ENCODE measurements around the gene SRSF4. TPM values are rescaled to one million over a fixed set of nuclear protein-coding genes. Genes with fewer than 3 reads are reported as not detected.

The SRSF4 gene
- total and polyA plus RNA-seq, 9 of the 15 experiments (the other 6 are each of a cell fraction or from before 2014, with no cell fraction given), result 15.9 to 132 (median 82.0) TPM

DNA sequence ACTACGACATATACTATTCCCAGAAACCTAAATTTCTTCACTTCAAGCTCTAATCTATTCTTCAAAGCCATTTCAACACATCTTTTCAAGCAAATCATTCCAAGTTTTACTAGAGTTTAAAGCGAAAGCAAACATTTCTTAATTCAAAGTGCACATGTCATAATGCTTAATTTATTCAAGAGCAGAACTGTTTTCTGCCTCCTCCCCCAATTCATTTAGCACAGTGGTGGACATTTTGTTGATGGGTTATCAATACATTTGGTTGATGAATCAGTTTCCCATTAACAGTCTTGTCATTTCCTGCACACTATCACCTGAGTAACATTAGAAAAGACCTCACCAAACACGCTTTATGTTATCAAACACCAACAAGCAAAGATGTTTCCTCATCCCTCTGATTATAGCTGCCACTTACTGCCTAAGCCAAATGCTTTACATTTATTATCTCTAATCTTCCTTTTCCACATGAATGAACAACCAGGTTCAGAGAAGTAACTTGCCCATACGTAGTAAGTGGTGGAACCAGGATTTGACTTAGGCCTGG is 2.0 kb downstream of the SRSF4 start (continued):
- TF ChIP-seq, protein P1, sequence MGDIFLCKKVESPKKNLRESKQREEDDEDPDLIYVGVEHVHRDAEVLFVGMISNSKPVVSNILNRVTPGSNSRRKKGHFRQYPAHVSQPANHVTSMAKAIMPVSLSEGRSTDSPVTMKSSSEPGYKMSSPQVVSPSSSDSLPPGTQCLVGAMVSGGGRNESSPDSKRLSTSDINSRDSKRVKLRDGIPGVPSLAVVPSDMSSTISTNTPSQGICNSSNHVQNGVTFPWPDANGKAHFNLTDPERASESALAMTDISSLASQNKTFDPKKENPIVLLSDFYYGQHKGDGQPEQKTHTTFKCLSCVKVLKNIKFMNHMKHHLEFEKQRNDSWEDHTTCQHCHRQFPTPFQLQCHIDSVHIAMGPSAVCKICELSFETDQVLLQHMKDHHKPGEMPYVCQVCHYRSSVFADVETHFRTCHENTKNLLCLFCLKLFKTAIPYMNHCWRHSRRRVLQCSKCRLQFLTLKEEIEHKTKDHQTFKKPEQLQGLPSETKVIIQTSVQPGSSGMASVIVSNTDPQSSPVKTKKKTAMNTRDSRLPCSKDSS (IDR thresholded peaks at IDR 0.05; ENCODE audit: low read depth, partially characterized antibody), result no peak
- TF ChIP-seq ZNF75A (CRISPR knock-in tag; IDR thresholded peaks at IDR 0.05) (no peak), CBX3 (IDR thresholded peaks at IDR 0.05; ENCODE audit: borderline replicate concordance in 1 of 2, low read length in 2 of 2) (no peak), TCF3 (CRISPR knock-in tag; IDR thresholded peaks at IDR 0.05) (peak; percentile 85), RFX1 (IDR thresholded peaks at IDR 0.05) (no peak), MAZ (CRISPR knock-in tag; conservative IDR thresholded peaks at IDR 0.05 in 1 of 2, IDR thresholded peaks at IDR 0.05 in 1 of 2) (no peak), XRCC5 (IDR thresholded peaks at IDR 0.05; ENCODE audit: low read depth, low read length) (no peak), BRD9 (IDR thresholded peaks at IDR 0.05; ENCODE audit: low read depth, partially characterized antibody) (peak; percentile 66), KDM2B (CRISPR knock-in tag; IDR thresholded peaks at IDR 0.05) (no peak), POLR2B (IDR thresholded peaks at IDR 0.05; ENCODE audit: low read depth, partially characterized antibody) (peak; percentile 31), ZFPM2 (CRISPR knock-in tag; IDR thresholded peaks at IDR 0.05) (no peak), ZNF764 (CRISPR knock-in tag; IDR thresholded peaks at IDR 0.05; ENCODE audit: low read depth) (no peak), ZNF324 (CRISPR knock-in tag; IDR thresholded peaks at IDR 0.05) (no peak), SUPT5H (IDR thresholded peaks at IDR 0.05) (no peak)
- TF ChIP-seq, protein P2, sequence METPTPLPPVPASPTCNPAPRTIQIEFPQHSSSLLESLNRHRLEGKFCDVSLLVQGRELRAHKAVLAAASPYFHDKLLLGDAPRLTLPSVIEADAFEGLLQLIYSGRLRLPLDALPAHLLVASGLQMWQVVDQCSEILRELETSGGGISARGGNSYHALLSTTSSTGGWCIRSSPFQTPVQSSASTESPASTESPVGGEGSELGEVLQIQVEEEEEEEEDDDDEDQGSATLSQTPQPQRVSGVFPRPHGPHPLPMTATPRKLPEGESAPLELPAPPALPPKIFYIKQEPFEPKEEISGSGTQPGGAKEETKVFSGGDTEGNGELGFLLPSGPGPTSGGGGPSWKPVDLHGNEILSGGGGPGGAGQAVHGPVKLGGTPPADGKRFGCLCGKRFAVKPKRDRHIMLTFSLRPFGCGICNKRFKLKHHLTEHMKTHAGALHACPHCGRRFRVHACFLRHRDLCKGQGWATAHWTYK (CRISPR knock-in tag; IDR thresholded peaks at IDR 0.05), result no peak
- TF ChIP-seq, protein P3, sequence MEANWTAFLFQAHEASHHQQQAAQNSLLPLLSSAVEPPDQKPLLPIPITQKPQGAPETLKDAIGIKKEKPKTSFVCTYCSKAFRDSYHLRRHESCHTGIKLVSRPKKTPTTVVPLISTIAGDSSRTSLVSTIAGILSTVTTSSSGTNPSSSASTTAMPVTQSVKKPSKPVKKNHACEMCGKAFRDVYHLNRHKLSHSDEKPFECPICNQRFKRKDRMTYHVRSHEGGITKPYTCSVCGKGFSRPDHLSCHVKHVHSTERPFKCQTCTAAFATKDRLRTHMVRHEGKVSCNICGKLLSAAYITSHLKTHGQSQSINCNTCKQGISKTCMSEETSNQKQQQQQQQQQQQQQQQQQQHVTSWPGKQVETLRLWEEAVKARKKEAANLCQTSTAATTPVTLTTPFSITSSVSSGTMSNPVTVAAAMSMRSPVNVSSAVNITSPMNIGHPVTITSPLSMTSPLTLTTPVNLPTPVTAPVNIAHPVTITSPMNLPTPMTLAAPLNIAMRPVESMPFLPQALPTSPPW (CRISPR knock-in tag; IDR thresholded peaks at IDR 0.05), result no peak
- TF ChIP-seq, protein P4, sequence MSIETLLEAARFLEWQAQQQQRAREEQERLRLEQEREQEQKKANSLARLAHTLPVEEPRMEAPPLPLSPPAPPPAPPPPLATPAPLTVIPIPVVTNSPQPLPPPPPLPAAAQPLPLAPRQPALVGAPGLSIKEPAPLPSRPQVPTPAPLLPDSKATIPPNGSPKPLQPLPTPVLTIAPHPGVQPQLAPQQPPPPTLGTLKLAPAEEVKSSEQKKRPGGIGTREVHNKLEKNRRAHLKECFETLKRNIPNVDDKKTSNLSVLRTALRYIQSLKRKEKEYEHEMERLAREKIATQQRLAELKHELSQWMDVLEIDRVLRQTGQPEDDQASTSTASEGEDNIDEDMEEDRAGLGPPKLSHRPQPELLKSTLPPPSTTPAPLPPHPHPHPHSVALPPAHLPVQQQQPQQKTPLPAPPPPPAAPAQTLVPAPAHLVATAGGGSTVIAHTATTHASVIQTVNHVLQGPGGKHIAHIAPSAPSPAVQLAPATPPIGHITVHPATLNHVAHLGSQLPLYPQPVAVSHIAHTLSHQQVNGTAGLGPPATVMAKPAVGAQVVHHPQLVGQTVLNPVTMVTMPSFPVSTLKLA (conservative IDR thresholded peaks at IDR 0.05), result peak; percentile 13 to 54; a peak in 2 of 4 replicates
- TF ChIP-seq, protein P5, sequence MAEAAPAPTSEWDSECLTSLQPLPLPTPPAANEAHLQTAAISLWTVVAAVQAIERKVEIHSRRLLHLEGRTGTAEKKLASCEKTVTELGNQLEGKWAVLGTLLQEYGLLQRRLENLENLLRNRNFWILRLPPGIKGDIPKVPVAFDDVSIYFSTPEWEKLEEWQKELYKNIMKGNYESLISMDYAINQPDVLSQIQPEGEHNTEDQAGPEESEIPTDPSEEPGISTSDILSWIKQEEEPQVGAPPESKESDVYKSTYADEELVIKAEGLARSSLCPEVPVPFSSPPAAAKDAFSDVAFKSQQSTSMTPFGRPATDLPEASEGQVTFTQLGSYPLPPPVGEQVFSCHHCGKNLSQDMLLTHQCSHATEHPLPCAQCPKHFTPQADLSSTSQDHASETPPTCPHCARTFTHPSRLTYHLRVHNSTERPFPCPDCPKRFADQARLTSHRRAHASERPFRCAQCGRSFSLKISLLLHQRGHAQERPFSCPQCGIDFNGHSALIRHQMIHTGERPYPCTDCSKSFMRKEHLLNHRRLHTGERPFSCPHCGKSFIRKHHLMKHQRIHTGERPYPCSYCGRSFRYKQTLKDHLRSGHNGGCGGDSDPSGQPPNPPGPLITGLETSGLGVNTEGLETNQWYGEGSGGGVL (CRISPR knock-in tag; IDR thresholded peaks at IDR 0.05), result no peak

Data from K562 (cell line).